HG02885 (cell line): Measurements from ENCODE around the gene TUBB4A.

Source experiments
- ATAC-seq: cut with Tn5 transposase; IDR thresholded peaks from one replicate; pipeline ENCODE4 v1.9.1; 2021; ENCODE audit warnings: mild to moderate bottlenecking; ENCODE audit not compliant: unreplicated experiment, poor library complexity

Gene TUBB4A

DNA sequence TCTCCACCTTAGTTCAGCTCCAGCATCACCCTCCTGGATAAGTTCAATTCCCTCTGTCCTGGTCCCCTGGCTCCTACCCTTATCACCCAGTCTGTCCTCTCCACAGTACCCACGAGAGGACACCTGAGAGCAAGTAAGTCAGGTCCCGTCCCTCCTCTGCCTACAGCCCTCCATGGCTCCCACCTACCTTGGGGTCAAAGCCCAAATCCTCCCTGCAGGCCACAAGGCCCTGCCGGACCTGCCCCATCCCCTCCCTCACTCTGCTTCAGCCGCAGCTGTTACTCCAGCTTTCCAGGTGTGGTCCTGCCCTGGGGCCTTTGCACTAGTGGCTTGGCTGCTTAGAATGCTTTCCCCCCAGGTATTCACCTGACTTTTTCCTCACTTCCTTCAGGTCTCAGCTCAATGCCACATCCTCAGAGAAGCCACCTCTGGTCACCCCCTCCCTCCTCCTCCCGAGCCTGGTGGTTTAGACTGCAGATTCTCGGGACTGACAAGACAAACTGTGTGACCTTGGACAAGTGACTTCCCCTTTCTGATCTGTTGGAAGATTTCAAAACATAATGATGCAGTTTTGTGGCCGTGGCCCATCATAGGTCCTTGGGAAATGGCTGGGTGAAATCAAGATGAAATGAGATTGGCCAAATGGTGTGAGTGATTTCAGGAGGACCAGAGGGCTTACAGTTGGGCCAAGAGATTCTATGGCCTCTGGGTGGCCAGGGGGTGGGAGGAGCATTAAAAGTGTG lies 3.6 kb downstream of the TUBB4A start:
- ATAC-seq = no peak

DNA sequence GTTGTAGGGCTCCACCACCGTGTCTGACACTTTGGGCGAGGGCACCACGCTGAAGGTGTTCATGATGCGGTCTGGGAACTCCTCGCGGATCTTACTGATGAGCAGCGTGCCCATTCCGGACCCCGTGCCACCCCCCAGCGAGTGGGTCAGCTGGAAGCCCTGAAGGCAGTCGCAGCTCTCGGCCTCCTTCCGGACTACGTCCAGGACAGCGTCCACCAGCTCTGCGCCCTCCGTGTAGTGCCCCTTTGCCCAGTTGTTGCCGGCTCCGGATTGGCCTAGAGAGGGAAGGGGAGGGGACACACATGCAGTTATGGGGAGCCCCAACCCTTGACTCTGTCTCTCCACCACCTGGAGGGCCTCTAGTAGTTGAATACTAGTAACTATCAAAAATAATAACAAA lies 6.2 kb downstream of the TUBB4A start:
- no peak for ATAC-seq

DNA sequence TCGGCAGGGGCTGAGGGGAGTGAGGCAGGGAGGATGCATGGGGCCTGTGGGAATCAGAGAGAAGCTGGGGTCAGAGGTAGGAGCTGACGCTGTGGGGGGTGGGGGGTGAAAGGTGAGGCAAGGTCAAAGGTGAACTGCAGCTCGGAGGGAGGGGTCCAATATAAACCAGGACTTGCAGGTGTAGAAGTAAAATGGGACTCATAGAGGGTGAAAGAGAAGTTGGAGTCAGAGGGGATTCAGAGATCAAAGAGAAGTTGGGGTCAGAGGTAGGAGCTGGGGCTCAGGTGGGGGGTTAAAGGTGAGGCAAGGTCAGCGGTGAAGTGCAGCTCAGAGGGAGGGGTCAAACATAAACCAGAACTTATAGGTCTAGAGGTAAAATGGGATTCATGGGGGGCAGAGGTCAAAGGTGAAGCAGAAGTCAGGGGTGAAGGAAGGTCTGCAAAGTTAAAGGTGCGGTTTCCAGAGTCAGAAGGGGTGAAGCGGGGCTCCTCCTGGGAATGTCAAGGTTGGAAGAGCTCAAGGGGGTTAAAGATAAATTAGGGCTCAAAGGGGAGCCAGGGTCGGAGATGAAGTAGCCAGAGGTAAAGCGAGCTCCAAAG lies 7.6 kb downstream of the TUBB4A start:
- ATAC-seq = no peak

DNA sequence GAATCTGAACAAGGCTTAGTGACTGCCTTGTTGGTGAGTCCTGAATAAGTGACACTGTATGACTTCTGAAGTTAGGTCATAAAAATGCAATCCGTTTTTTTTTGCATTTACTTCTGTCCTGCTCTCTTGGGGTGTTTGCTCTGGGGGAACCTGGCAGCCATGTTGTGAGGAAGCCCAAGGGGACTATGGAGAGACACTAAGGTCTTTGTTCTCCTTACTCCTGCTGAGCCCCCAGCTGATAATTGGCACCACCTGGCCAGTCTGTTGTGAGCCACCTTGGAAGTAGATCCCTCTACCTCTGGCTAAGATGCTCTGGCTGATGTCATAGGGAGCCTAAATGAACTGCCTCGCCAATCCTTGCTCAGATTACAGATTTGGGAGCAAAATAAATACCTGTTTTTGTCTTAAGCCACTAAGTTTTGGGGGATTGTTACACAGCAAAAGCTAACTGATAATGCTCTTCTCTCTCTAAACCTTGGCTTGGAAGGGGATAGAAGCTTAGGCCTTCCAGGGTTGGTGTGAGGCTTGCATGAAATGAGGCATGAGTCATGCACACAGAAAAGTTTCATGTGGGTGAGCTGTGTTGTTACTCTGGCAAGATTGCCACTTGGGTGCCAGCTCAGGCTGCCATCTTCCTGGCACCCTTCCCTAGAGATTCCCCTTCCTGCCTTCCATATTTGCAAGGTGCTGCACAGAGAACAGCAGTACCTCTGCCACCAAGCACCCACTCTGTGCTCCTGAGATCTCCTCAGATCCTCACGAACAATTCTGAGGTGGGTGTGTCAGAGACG lies 10.1 kb downstream of the TUBB4A start:
- no peak for ATAC-seq

DNA sequence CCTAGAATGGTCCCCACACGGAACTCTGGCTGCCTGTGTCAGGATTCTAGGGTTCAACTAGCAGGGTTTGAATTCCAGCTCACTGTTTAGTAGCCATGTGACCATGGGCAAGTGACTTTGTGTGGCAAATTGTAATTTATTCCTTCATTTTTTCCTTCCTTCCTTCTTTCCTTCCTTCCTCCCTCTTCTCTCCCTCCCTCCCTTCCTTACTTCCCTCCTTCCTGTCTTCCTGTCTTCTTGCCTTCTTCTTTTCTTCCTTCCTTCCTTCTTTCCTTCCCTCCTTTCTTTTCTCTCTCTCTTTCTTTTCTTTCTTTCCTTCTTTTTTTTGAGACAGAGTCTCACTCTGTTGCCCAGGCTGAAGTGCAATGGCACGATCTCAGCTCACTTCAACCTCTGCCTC lies 12.0 kb downstream of the TUBB4A start:
- ATAC-seq = no peak

DNA sequence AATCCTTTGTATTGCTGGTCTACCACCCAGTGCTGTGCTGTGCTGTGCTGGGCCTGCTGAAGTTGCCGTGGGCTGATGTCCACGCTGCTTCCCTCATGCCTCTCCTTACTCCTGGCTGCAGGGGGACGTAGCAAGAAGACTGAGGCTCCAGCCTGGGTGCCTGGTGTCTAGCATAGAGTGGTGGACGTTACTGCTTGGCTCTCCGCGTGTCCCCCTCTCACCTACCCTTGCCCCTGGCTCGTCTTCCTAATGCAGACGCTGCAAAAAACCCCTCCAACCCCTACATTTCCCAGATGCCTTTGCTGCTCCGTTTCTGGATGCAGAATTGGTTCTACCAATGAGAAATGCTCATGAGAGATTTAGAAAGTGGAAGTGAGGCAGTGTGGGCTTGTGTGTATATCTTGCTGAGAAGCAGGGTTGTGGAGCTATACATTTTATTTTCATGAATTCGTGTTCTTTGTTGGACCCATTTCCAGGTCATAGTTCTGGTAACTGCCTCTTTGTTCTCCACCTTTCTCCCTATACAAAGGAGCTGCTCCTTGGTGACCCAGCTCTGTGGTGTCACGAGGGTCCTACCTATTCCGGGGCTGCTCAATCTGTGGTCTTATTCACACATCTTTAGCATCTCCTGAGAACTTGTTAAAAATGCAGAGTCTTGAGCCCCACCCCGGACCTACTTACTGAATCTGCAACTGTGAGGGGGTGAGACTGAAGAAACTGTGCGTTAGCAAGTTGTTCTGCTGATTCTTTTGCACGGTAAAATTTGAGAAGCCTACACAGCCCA lies 12.6 kb downstream of the TUBB4A start:
- no peak for ATAC-seq

DNA sequence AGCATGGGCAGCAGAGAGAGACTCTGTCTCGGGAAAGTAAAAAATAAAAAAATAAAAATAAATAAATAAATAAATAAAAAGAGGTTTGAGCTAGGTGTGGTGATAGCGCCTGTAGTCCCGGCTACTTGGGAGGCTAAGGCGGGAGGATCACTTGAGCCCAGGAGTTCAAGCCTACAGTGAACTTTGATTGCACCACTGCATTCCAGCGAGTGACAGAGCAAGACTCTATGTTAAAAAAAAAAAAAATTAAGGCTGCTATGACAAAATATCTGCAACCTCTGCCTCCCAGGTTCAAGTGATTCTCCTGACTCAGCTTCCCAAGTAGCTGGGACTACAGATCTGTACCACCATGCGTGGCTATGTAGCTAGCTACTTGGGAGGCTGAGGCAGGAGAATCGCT lies 17.3 kb downstream of the TUBB4A start:
- no peak for ATAC-seq

DNA sequence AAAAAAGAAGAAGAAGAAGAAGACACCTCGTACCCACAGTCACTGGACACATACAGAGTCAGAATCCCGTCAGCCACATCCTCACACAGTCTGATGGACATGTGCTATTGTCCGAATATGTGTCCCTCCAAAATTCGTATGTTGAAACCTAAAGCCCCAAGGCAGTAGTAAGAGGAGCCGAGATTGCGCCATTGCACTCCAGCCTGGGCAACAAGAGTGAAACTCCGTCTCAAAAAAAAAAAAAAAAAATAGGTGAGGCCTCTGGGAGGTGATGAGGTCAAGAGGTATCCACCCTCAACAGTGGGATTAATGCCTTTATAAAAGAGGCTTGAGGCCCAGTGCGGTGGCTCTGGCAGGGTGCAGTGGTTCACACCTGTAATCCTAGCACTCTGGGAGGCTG lies 17.9 kb downstream of the TUBB4A start:
- no peak for ATAC-seq

DNA sequence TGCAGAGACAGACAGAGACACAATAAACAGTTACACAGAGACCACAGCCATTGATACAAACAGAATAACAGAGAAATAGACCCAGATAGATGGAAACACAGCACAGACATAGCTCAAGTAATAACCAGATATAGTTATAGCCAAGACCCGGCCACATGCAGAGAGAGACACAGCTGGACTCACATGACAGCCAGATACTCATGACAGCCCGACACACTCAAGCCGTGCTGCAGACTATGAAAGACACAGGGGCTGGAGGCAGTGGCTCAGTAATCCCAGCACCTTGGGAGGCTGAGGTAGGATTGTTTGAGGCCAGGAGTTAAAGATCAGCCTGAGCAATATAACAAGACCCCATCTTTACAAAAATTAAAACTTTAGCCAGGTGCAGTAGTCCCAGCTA lies 18.9 kb downstream of the TUBB4A start:
- no peak for ATAC-seq

DNA sequence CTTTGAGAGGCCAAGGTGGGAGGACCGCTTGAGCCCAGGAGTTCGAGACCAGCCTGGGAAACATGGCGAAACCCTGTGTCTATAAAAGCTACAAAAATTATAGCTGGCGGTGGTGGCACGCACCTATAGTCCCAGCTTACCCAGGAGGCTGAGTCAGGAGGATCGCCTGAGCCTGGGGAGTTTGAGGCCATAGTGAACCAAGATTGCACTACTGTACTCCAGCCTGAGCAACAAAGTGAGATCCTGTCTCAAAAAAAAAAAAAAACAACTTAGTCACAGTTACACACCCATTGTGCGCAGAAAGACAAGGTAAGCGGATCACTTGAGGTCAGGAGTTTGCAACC lies 19.8 kb downstream of the TUBB4A start:
- no peak for ATAC-seq

DNA sequence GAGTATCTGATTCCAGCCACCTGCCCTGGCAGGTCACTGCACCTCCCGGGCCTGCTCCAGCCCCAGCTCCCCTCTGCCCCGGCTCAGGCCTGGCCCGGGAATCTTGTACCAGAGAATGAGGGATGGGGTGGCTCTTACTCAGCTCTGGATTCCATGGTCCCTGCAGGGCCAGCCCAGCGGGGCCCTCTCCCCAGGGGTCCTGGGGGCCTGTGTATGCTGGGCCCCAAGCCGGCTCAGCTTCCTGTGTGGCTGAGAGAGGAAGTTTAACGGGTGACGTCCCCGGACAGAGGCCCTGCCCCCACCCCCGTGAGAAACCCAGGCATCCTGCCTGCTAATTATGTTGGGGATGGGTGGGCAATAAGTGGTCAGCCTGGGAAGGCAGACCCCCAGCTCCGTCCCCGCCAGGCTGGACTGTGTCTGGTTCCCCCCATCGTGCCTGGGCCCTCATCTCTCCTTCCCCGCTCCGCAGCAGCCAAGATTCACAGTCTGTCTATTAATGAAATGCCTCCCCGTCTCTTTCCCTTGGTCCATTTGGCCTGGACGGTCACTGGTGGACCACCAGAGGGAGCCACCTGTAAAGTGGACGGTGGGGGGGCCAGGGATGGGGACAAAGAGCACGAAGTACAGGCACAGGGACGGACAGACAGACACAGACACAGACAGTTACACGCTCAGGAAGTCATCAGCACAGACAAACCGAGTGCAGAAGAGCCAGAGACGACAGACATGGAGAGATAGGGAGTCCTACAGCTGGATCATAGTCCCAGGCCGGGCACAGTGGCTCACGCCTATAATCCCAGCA lies 20.4 kb downstream of the TUBB4A start, which contains the start of gene DENND1C:
TSS of gene DENND1C (minus strand) at position 247 of the 802 bp plus-strand sequence. CDS start at position 155, 92 bp downstream.
- ATAC-seq = peak; percentile 67

DNA sequence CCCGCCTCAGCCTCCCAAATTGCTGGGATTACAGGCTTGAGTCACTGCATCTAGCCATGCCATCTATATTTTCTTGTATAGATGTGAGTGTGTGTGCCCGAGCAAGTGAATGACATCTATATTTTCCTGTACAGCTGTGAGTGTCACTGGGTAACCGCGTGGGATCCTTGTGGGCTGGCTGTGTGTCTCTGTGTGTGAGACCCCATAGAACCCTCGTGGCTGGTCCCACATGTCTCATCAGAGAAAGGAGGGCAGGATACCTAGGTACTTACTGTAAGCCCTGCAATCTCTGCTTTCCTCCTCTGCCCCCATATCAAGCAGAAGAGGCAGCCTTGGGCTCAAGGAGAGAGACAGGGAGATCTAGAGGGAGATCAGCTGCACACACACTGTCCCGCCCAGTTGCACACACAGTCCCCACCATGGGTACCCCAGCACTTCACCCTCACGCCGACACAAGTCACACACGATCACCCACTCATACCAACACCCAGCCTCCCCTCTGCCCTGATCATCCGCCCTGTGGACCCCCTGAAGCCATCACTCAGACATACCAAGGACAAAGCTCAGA lies 21.2 kb downstream of the TUBB4A start:
- ATAC-seq = peak; percentile 20

DNA sequence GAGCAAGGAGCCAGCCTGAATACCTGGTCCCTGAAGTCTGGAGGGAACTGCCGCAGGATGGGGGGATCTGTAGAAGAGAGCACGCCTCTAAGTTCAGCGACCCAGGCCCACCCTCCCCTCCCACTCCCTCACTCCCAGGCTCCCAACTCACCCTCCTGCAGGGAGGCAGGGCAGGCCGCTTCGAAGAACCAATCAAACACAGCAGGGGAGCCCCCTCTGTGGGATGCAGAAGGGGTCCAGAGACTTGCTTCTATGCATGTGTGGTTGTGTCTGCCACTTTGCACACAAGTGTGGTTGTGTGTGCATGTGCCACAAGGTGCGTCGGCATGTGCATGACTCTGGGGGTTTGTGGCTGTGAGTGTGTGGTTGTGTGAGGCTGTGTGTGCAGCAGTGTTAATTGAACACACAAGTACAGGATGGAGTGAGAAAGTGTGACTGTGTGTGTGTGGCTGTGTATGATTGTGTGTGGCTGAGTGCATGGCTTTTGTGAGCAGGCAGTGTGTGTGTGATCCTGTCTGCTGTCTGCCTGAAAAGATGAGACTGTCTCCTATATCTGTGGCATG lies 22.2 kb downstream of the TUBB4A start:
- no peak for ATAC-seq

DNA sequence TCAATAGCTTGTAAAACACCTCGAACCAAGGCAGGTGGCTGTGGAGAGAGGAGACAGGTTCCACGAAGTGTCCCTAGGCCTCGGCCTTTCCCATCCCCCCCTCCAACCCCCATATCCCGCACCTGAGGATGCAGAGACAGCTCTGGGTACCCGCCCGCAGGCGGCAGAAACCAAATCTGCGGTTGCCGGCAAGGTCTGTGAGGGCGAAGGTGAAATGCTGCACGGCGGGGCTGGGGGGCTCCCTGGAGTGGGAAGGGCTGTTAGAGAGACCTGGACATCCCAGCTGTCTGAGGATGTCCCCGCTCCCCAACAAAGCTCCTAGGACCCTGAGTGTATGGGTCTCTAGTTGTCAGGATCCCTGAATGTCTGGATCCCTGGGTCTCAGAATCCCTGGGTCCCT lies 23.3 kb downstream of the TUBB4A start:
- ATAC-seq = no peak

DNA sequence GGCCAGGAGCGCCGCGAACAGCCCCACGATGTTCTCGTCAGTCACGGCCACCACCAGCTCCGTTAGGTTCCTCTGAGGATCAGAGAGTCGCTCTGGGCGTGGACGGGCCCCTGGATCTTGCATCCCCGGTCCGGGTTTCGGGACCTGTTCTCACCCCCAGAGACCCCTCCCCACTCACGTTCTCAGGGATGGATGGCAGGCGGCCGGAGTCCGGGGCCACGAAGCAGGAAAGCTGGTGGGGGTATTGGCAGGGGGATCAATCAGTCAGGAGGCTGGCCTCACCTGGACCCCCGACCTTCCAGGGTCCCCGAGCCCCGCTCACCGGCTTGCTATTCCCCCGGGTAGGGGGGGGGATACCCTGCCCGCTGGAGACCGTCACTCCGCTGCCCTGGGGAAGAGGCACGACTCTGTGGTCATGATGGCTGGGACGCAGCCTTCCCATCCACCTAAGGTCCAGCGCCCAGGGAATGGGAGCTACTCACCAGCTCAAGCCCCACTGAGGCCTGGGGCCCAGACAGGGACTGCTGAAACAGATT lies 25.1 kb downstream of the TUBB4A start:
- ATAC-seq = no peak

DNA sequence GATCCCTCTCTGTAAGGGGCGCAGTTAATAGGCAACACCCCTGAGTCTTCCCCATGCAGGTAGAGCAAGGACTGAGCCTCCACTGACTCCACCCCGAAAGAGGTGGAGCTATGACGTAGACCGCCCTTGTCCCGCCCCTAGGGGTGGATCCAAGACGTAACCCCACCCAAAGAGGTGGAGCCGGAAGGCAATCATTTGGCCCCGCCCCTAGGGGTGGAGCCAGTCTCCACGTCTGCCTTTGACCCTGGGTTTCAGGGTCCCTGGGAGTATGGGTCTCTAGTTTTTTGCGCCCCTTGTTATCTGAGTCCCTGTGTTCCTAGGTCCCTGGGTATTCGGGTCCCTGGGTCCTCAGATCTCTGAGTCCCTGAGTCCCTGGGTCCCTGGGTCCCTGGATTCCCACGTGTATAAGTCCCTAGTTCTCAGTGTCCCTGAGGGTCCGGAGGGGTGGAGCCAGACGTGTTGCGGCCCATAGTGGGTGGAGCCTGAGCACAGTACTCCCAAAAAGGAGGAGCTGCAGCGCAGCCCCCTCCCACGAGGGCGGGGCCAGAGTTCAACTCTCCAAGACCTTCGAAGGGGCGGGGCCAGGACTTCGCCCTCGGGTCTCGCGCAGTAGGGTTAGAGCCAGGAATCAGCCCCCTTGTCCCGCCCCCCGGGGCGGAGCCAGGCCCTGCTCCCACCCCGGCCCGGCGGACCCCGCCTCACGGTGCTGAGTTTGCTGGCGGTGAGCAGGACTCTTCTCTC lies 25.8 kb downstream of the TUBB4A start:
- no peak for ATAC-seq

DNA sequence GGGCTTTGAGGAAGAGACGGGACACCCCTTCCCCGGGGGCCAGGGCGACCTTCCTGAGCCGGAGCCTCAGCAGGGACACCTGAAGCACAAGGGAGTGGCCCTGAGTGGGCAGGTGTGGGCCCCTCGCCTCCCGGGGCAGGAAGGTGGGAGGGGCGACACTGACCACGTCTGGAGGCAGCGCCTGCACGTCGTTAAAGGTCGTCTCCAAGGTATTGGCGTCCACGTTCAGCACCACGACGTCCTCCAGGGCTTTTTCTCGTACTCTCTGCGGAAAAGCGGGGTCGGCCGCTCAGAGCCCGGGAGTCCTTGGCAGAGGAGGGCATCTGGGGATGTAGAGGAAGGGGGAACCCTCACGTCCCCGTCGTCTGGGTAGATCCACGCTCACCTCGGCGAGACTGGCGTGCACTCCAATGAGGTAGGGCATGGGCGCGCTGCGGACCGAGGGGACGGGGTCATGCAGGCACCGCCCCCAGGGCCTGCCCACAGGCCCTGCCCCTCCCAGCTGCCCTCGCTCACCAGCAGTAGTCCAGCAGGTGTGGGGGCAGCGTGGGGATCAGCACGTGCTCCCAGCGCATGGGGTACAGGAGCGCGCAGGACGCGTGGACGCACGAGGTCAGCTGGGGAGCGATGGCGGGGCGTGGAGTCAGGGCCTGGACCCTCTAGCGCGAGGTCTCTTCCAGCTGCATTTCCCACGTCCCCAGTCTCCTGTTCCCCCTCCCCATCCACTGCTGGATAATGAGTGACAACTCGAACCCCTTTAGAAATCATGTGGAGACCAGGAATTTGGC lies 26.6 kb downstream of the TUBB4A start:
- ATAC-seq = no peak

DNA sequence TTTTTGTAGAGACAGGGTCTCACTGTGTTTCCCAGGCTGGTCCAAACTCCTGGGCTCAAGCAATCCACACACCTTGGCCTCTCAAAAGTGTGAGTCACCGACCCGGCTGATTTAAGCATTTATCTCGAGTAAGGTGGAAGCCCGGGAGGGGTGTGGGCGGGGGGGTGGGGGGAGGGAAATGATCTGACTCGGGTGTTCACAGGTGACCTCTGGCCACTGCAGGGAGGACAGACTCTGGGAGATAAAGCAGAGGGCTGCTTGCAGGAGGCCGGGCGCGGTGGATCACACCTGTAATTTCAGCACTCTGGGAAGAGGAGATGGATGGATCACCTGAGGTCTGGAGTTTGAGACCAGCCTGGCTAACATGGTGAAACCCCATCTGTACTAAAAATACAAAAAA lies 28.5 kb downstream of the TUBB4A start:
- ATAC-seq = no peak
